Neural cell (in vitro differentiated cells): ENCODE results near the gene MAT1A. TPM values are rescaled to one million over a fixed set of nuclear protein-coding genes. Genes with fewer than 3 reads are reported as not detected.

ENCODE experiments used
- H2AFZ ChIP-seq: fragments of 200-600, 300-800 bp; sonication (generic), shearing (Covaris generic); 2 replicates; pipeline ENCODE4 v1.6.0; 2014; ENCODE audit warnings: low read depth, mild to moderate bottlenecking, antibody characterized with exemption, low read length, moderate library complexity
- H3F3A ChIP-seq: fragments of 200-600 bp; shearing (Covaris generic); 2 replicates; pipeline ENCODE4 v1.6.1; 2016; ENCODE audit warnings: mild to moderate bottlenecking, moderate library complexity, mixed read lengths, antibody characterized with exemption, low read length; ENCODE audit not compliant: insufficient read depth, poor library complexity, severe bottlenecking
- H3K27ac ChIP-seq: fragments of 200-600, 300-800 bp; sonication (generic), shearing (Covaris generic); 2 replicates; pipeline ENCODE4 v1.5.1; 2014; ENCODE audit warnings: mild to moderate bottlenecking, low read length, moderate library complexity
- H3K27me3 ChIP-seq: fragments of 300-800, 200-600 bp; sonication (generic), shearing (Covaris generic); 2 replicates; pipeline ENCODE4 v1.6.0; 2014; ENCODE audit warnings: mild to moderate bottlenecking, low read depth, low read length, moderate library complexity; ENCODE audit not compliant: insufficient read depth
- H3K36me3 ChIP-seq: fragments of 300-800, 200-600 bp; sonication (generic), shearing (Covaris generic); 2 replicates; pipeline ENCODE4 v1.5.1; 2014; ENCODE audit warnings: mild to moderate bottlenecking, antibody characterized with exemption, low read length, moderate library complexity; ENCODE audit not compliant: insufficient read depth
- H3K4me2 ChIP-seq: fragments of 300-800, 200-600 bp; sonication (generic), shearing (Covaris generic); 2 replicates; pipeline ENCODE4 v1.6.0; 2014; ENCODE audit warnings: mild to moderate bottlenecking, low read length
- H3K4me3 ChIP-seq: fragments of 300-800, 200-600 bp; sonication (generic), shearing (Covaris generic); 2 replicates; pipeline ENCODE4 v1.5.1; 2014; ENCODE audit warnings: mild to moderate bottlenecking, low read length, moderate library complexity
- H3K79me2 ChIP-seq: fragments of 200-600 bp; shearing (Covaris generic); replicated peaks from 2 replicates; pipeline ENCODE4 v1.6.0; 2014; ENCODE audit warnings: mild to moderate bottlenecking, low read length, moderate library complexity; ENCODE audit not compliant: insufficient read depth
- H3K9ac ChIP-seq: fragments of 300-800, 200-600 bp; sonication (generic), shearing (Covaris generic); 2 replicates; pipeline ENCODE4 v1.6.1; 2016; ENCODE audit warnings: mild to moderate bottlenecking, low read length, mixed read lengths
- H3K9me2 ChIP-seq: fragments of 200-600 bp; shearing (Covaris generic); 2 replicates; pipeline ENCODE4 v1.6.1; 2016; ENCODE audit warnings: mild to moderate bottlenecking, low read length, mixed read lengths; ENCODE audit not compliant: insufficient read depth
- H3K9me3 ChIP-seq: fragments of 200-600, 300-800 bp; sonication (generic), shearing (Covaris generic); 2 replicates; pipeline ENCODE4 v1.6.1; 2016; ENCODE audit warnings: mild to moderate bottlenecking, mixed run types, low read length, moderate library complexity, mixed read lengths
- H4K20me1 ChIP-seq: fragments of 200-600 bp; shearing (Covaris generic); 2 replicates; pipeline ENCODE4 v1.6.1; 2016; ENCODE audit warnings: mild to moderate bottlenecking, mixed run types; ENCODE audit not compliant: insufficient read depth
- CTCF ChIP-seq: fragments of 450-650 bp; IDR thresholded peaks from 2 replicates; pipeline ENCODE4 v1.5.1; 2014; ENCODE audit warnings: antibody characterized with exemption, mild to moderate bottlenecking, moderate library complexity; ENCODE audit not compliant: poor library complexity, severe bottlenecking
- EP300 ChIP-seq: fragments of 450-650 bp; conservative IDR thresholded peaks from 2 replicates; pipeline ENCODE4 v1.6.1; 2014; ENCODE audit warnings: antibody characterized with exemption, mild to moderate bottlenecking, moderate library complexity; ENCODE audit not compliant: poor library complexity, severe bottlenecking
- EZH2 ChIP-seq: fragments of 200-600, 300-800 bp; shearing (Covaris generic), sonication (generic); IDR thresholded peaks from 2 replicates; pipeline ENCODE4 v1.6.1; 2014; ENCODE audit warnings: antibody characterized with exemption, low read length, borderline replicate concordance, mild to moderate bottlenecking; ENCODE audit not compliant: insufficient read depth, poor library complexity, severe bottlenecking
- MXI1 ChIP-seq: fragments of 450-650 bp; conservative IDR thresholded peaks from 2 replicates; pipeline ENCODE4 v1.6.1; 2014; ENCODE audit warnings: antibody characterized with exemption, mild to moderate bottlenecking; ENCODE audit not compliant: poor library complexity, severe bottlenecking
- POLR2AphosphoS5 ChIP-seq: IDR thresholded peaks from 2 replicates; pipeline ENCODE4 v1.6.1; 2012
- RAD21 ChIP-seq: fragments of 450-650 bp; conservative IDR thresholded peaks from 2 replicates; pipeline ENCODE4 v1.6.1; 2014; ENCODE audit warnings: antibody characterized with exemption, mild to moderate bottlenecking, moderate library complexity
- REST ChIP-seq: IDR thresholded peaks from 2 replicates; pipeline ENCODE4 v1.6.1; 2012; ENCODE audit warnings: borderline replicate concordance
- SMC3 ChIP-seq: fragments of 450-650 bp; conservative IDR thresholded peaks from 2 replicates; pipeline ENCODE4 v1.6.1; 2014; ENCODE audit warnings: antibody characterized with exemption, mild to moderate bottlenecking, moderate library complexity; ENCODE audit not compliant: poor library complexity
- TAF1 ChIP-seq: IDR thresholded peaks from 2 replicates; pipeline ENCODE4 v1.6.1; 2012; ENCODE audit warnings: low read depth
- polyA plus RNA-seq: library from polyadenylated mRNA; depleted of rRNA; stranded (reverse); fragments of >200 nt; gene quantifications from 2 replicates; pipeline ENCODE4 v1.2.3, GENCODE V29; 2014

The MAT1A gene
- polyA plus RNA-seq, 1 donor from 2014 or later, result not detected

GRCh38 chr10:80324891-80325364 lies 35.5 kb upstream of the MAT1A start:
- H3K36me3 ChIP-seq, result no peaks in the 10 kb centered on the region
- no peaks in the 10 kb centered on the region for H3K9me3 ChIP-seq
- no peaks in the 10 kb centered on the region for H3K9me2 ChIP-seq
- TF ChIP-seq POLR2AphosphoS5 (no peak), SMC3 (no peak), REST (no peak), EZH2 (no peak)
- H2AFZ ChIP-seq, result no peak overlapping the region
- no peaks in the 10 kb centered on the region for H3F3A ChIP-seq
- no peak overlapping the region for H3K4me2 ChIP-seq
- H3K4me3 ChIP-seq, result no peak overlapping the region
- no peaks in the 10 kb centered on the region for H3K79me2 ChIP-seq
- no peaks in the 10 kb centered on the region for H4K20me1 ChIP-seq
- H3K27ac ChIP-seq, result no peak overlapping the region
- no peaks in the 10 kb centered on the region for H3K27me3 ChIP-seq
- no peak overlapping the region for H3K9ac ChIP-seq

GRCh38 chr10:80324086-80324485 lies 34.6 kb upstream of the MAT1A start:
- Histone ChIP-seq H3K9me3 (no peaks in the 10 kb centered on the region), H3K36me3 (no peaks in the 10 kb centered on the region), H3K79me2 (no peaks in the 10 kb centered on the region), H3K27me3 (no peaks in the 10 kb centered on the region), H3K4me2 (no peak overlapping the region), H3K9ac (no peak overlapping the region), H3F3A (no peaks in the 10 kb centered on the region), H4K20me1 (no peaks in the 10 kb centered on the region), H2AFZ (no peak overlapping the region), H3K4me3 (no peak overlapping the region), H3K27ac (no peak overlapping the region), H3K9me2 (no peaks in the 10 kb centered on the region)
- no peak for TF ChIP-seq MXI1
- no peak for TF ChIP-seq CTCF
- TF ChIP-seq REST, result no peak
- TF ChIP-seq POLR2AphosphoS5, result no peak
- no peak for TF ChIP-seq EP300
- no peak for TF ChIP-seq SMC3
- TF ChIP-seq RAD21, result no peak
- no peak for TF ChIP-seq EZH2
- no peak for TF ChIP-seq TAF1
